Osteoblast (primary cell): ENCODE results near the gene NT5DC3. TPM values are rescaled to one million over a fixed set of nuclear protein-coding genes. Genes with fewer than 3 reads are reported as not detected.

Experiments
- DNase-seq: peaks from one replicate; pipeline ENCODE4 v3.0.0; 2011; ENCODE audit warnings: low spot score, mixed read lengths; ENCODE audit not compliant: insufficient read length; ENCODE audit errors: missing footprints
- H2AFZ ChIP-seq: 2 replicates; pipeline ENCODE4 v1.6.0; 2011; ENCODE audit warnings: mild to moderate bottlenecking, low read length
- H3K27ac ChIP-seq: 2 replicates; pipeline ENCODE4 v1.5.1; 2011; ENCODE audit warnings: mild to moderate bottlenecking, low read depth, low read length, moderate library complexity
- H3K27me3 ChIP-seq: 2 replicates; pipeline ENCODE4 v1.6.0; 2012; ENCODE audit warnings: mild to moderate bottlenecking, control low read depth, inconsistent platforms, low read length, moderate library complexity; ENCODE audit not compliant: insufficient read depth
- H3K36me3 ChIP-seq: 2 replicates; pipeline ENCODE4 v1.5.1; 2011; ENCODE audit warnings: mild to moderate bottlenecking, low read length, control low read depth, moderate library complexity; ENCODE audit not compliant: insufficient read depth
- H3K4me1 ChIP-seq: 2 replicates; pipeline ENCODE4 v1.5.1; 2011; ENCODE audit warnings: mild to moderate bottlenecking, low read length, control low read depth, moderate library complexity; ENCODE audit not compliant: insufficient read depth
- H3K4me2 ChIP-seq: 2 replicates; pipeline ENCODE4 v1.6.0; 2011; ENCODE audit warnings: mild to moderate bottlenecking, low read length; ENCODE audit not compliant: insufficient read depth
- H3K4me3 ChIP-seq: fragments of 200-600 bp; sonication (generic); 3 replicates; pipeline ENCODE4 v1.5.1; 2012; ENCODE audit warnings: mild to moderate bottlenecking, low read length, inconsistent platforms; ENCODE audit not compliant: insufficient read depth
- H3K79me2 ChIP-seq: 2 replicates; pipeline ENCODE4 v1.6.0; 2012; ENCODE audit warnings: mild to moderate bottlenecking, low read length, control low read depth, inconsistent platforms; ENCODE audit not compliant: insufficient read depth
- H3K9me3 ChIP-seq: 2 replicates; pipeline ENCODE4 v1.5.1; 2011; ENCODE audit warnings: low read depth, low read length, control low read depth
- H4K20me1 ChIP-seq: 2 replicates; pipeline ENCODE4 v1.6.0; 2012; ENCODE audit warnings: mild to moderate bottlenecking, low read length, control low read depth; ENCODE audit not compliant: insufficient read depth
- CTCF ChIP-seq: IDR thresholded peaks from 2 replicates; pipeline ENCODE4 v1.5.1; 2011; ENCODE audit warnings: mild to moderate bottlenecking, low read depth, low read length, moderate library complexity; ENCODE audit errors: extremely low read depth
- total RNA-seq: library from RNA; depleted of rRNA; stranded (reverse); fragments of >200 nt; gene quantifications from 2 replicates; pipeline ENCODE4 v1.2.3, GENCODE V29; 2012

Gene NT5DC3
- total RNA-seq, 1 donor, result 10.1 TPM

GRCh38 chr12:103793512-103794045 lies 47.5 kb downstream of the NT5DC3 start:
- H3K36me3 ChIP-seq, result peaks cover 39% of the 10 kb centered on the region
- H3K79me2 ChIP-seq, result no peaks in the 10 kb centered on the region
- no peaks in the 10 kb centered on the region for H4K20me1 ChIP-seq
- no peak overlapping the region for H3K27ac ChIP-seq
- no peaks in the 10 kb centered on the region for H3K27me3 ChIP-seq
- H2AFZ ChIP-seq, result no peak overlapping the region
- no peak for TF ChIP-seq CTCF
- no peak overlapping the region for H3K4me3 ChIP-seq
- no peaks in the 10 kb centered on the region for H3K4me1 ChIP-seq
- H3K4me2 ChIP-seq, result no peak overlapping the region
- no peak for DNase-seq
- H3K9me3 ChIP-seq, result no peaks in the 10 kb centered on the region

- Histone ChIP-seq H3K79me2 (no peaks in the 10 kb centered on the region), H3K4me3 (no peak overlapping the region), H4K20me1 (no peaks in the 10 kb centered on the region), H3K27me3 (no peaks in the 10 kb centered on the region), H3K27ac (no peak overlapping the region), H3K36me3 (peaks cover 34% of the 10 kb centered on the region), H3K4me1 (no peaks in the 10 kb centered on the region), H3K4me2 (no peak overlapping the region), H3K9me3 (no peaks in the 10 kb centered on the region), H2AFZ (no peak overlapping the region)
- TF ChIP-seq CTCF, result no peak
- DNase-seq, result no peak
These were observed 48.0 kb downstream of the NT5DC3 start for GRCh38 chr12:103793046-103793445.

DNA sequence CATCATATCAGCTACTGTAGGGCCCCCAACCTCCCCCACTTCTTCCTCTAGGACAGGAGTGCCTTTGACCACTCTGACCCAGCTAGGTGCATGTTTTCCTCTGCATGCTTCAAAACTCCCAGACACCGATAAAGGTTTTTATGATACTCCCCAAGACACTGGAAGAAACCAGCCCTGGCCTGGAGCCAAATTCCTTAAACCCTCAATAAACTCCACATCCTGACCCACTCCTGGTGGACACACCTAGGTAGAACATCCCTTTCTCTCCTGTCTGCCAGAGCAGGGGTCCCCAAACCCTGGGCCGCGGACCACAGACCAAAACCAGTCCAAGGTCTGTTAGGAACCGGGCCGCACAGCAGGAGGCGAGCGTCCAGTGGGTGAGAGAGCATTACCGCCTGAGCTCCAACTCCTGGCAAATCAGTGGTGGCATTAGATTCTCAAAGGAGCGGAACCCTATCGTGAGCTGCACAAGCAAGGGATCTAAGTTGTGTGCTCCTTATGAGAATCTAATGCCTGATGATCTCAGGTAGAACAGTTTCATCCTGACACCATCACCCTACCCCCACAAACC lies 49.6 kb downstream of the NT5DC3 start:
- TF ChIP-seq CTCF, result no peak
- Histone ChIP-seq H2AFZ (no peak overlapping the region), H3K27ac (no peak overlapping the region), H3K4me2 (no peak overlapping the region), H4K20me1 (no peaks in the 10 kb centered on the region), H3K4me1 (no peaks in the 10 kb centered on the region), H3K27me3 (no peaks in the 10 kb centered on the region), H3K4me3 (no peak overlapping the region), H3K36me3 (peaks cover 26% of the 10 kb centered on the region), H3K9me3 (no peaks in the 10 kb centered on the region), H3K79me2 (no peaks in the 10 kb centered on the region)
- no peak for DNase-seq

GRCh38 chr12:103786201-103786600 lies 54.8 kb downstream of the NT5DC3 start:
- Histone ChIP-seq H3K79me2 (no peaks in the 10 kb centered on the region), H3K4me1 (no peaks in the 10 kb centered on the region), H3K9me3 (no peaks in the 10 kb centered on the region), H3K27me3 (no peaks in the 10 kb centered on the region), H3K36me3 (peaks cover 34% of the 10 kb centered on the region), H3K27ac (no peak overlapping the region), H2AFZ (no peak overlapping the region), H3K4me3 (no peak overlapping the region), H4K20me1 (no peaks in the 10 kb centered on the region), H3K4me2 (no peak overlapping the region)
- no peak for DNase-seq
- TF ChIP-seq CTCF, result no peak
